GM23338 (cell line): ENCODE measurements around the gene NOSIP. TPM values are rescaled to one million over a fixed set of nuclear protein-coding genes. Genes with fewer than 3 reads are reported as not detected.

Experiments
- polyA plus RNA-seq: library from polyadenylated mRNA; unstranded; fragments of >200 nt; fragmentation: Nextera tagmentation; extraction: Ambion mirVana; gene quantifications from 2 replicates; pipeline ENCODE4 v1.2.1, GENCODE V29; 2016
- small RNA-seq: library from RNA; depleted of rRNA; stranded (forward); fragments of <200 nt; gene quantifications from one replicate; pipeline ENCODE3, GENCODE V24; 2014; ENCODE audit warnings: low replicate concordance
- total RNA-seq: library from RNA; depleted of rRNA; stranded (reverse); fragments of >200 nt; shearing (Covaris generic); gene quantifications from 2 replicates; pipeline ENCODE4 v1.2.3, GENCODE V29; 2014; rRNA removed

NOSIP gene
- total and polyA plus RNA-seq, 2 experiments from 2014 or later: 88.5 to 143 TPM

Small RNAs within 50 kb of the gene (small RNA-seq; reads per million reads assigned to genes)
- not detected for gene RF00019

Other genes with a start within 250 kb of the NOSIP start
- gene CD37, start 245.2 kb downstream of the NOSIP start, total RNA-seq: not detected in 2 replicates
- gene CD37, start 245.2 kb downstream of the NOSIP start, polyA plus RNA-seq: 106 and 114 TPM in 2 replicates
- gene TEAD2, start 218.1 kb downstream of the NOSIP start, total RNA-seq: 74.4 and 82.5 TPM in 2 replicates
- 30.3 and 34.3 TPM in 2 replicates for gene TEAD2, start 218.1 kb downstream of the NOSIP start, polyA plus RNA-seq
- 0.76 TPM in 1 of 2 replicates, not detected in the other for gene DKKL1, start 216.7 kb downstream of the NOSIP start, total RNA-seq
- 2.9 and 3.6 TPM in 2 replicates for gene DKKL1, start 216.7 kb downstream of the NOSIP start, polyA plus RNA-seq
- gene KASH5, start 192.3 kb downstream of the NOSIP start, total RNA-seq: not detected in 2 replicates
- gene KASH5, start 192.3 kb downstream of the NOSIP start, polyA plus RNA-seq: 0.44 TPM in 1 of 2 replicates, not detected in the other
- gene PTH2, start 157.1 kb downstream of the NOSIP start, total RNA-seq: not detected in 2 replicates
- 1.3 and 1.6 TPM in 2 replicates for gene PTH2, start 157.1 kb downstream of the NOSIP start, polyA plus RNA-seq
- not detected in 2 replicates for gene GFY, start 155.2 kb downstream of the NOSIP start, total RNA-seq
- gene GFY, start 155.2 kb downstream of the NOSIP start, polyA plus RNA-seq: 1.2 and 1.7 TPM in 2 replicates
- 0.90 and 1.6 TPM in 2 replicates for gene SLC17A7, start 139.0 kb downstream of the NOSIP start, total RNA-seq
- gene SLC17A7, start 139.0 kb downstream of the NOSIP start, polyA plus RNA-seq: 1.5 TPM in 2 replicates
- gene PIH1D1, start 128.7 kb downstream of the NOSIP start, total RNA-seq: 147 and 164 TPM in 2 replicates
- gene PIH1D1, start 128.7 kb downstream of the NOSIP start, polyA plus RNA-seq: 93.6 and 103 TPM in 2 replicates
- gene ALDH16A1, start 127.3 kb downstream of the NOSIP start, total RNA-seq: 57.3 and 62.3 TPM in 2 replicates
- 16.8 and 20.0 TPM in 2 replicates for gene ALDH16A1, start 127.3 kb downstream of the NOSIP start, polyA plus RNA-seq
- 0.49 TPM in 1 of 2 replicates, not detected in the other for gene FLT3LG, start 106.3 kb downstream of the NOSIP start, total RNA-seq
- 1.8 and 3.3 TPM in 2 replicates for gene FLT3LG, start 106.3 kb downstream of the NOSIP start, polyA plus RNA-seq
- gene RPL13A, start 92.9 kb downstream of the NOSIP start, total RNA-seq: 2,007 and 2,412 TPM in 2 replicates
- gene RPL13A, start 92.9 kb downstream of the NOSIP start, polyA plus RNA-seq: 2,105 and 2,261 TPM in 2 replicates
- 4,006 and 4,643 TPM in 2 replicates for gene RPS11, start 84.1 kb downstream of the NOSIP start, total RNA-seq
- gene RPS11, start 84.1 kb downstream of the NOSIP start, polyA plus RNA-seq: 2,646 and 2,793 TPM in 2 replicates
- gene FCGRT, start 67.9 kb downstream of the NOSIP start, total RNA-seq: 23.5 and 41.7 TPM in 2 replicates
- gene FCGRT, start 67.9 kb downstream of the NOSIP start, polyA plus RNA-seq: 62.3 and 66.8 TPM in 2 replicates
- 44.0 and 54.8 TPM in 2 replicates for gene RCN3, start 52.6 kb downstream of the NOSIP start, total RNA-seq
- gene RCN3, start 52.6 kb downstream of the NOSIP start, polyA plus RNA-seq: 40.2 and 45.8 TPM in 2 replicates
- gene PRRG2, start 760 bp upstream of the NOSIP start, total RNA-seq: 3.8 and 10.5 TPM in 2 replicates
- 2.0 and 2.3 TPM in 2 replicates for gene PRRG2, start 760 bp upstream of the NOSIP start, polyA plus RNA-seq
- gene PRR12, start 10.6 kb upstream of the NOSIP start, total RNA-seq: 32.1 and 41.6 TPM in 2 replicates
- 8.6 and 10.3 TPM in 2 replicates for gene PRR12, start 10.6 kb upstream of the NOSIP start, polyA plus RNA-seq
- 6.1 and 9.3 TPM in 2 replicates for gene RRAS, start 59.6 kb upstream of the NOSIP start, total RNA-seq
- 30.0 and 31.0 TPM in 2 replicates for gene RRAS, start 59.6 kb upstream of the NOSIP start, polyA plus RNA-seq
- gene SCAF1, start 61.7 kb upstream of the NOSIP start, total RNA-seq: 47.0 and 53.7 TPM in 2 replicates
- gene SCAF1, start 61.7 kb upstream of the NOSIP start, polyA plus RNA-seq: 19.7 and 20.2 TPM in 2 replicates
- 89.3 and 164 TPM in 2 replicates for gene IRF3, start 85.3 kb upstream of the NOSIP start, total RNA-seq
- 57.4 and 72.4 TPM in 2 replicates for gene IRF3, start 85.3 kb upstream of the NOSIP start, polyA plus RNA-seq
- gene BCL2L12, start 85.4 kb upstream of the NOSIP start, total RNA-seq: 30.6 and 61.3 TPM in 2 replicates
- gene BCL2L12, start 85.4 kb upstream of the NOSIP start, polyA plus RNA-seq: 102 and 114 TPM in 2 replicates
- gene PRMT1, start 96.7 kb upstream of the NOSIP start, total RNA-seq: 700 and 762 TPM in 2 replicates
- gene PRMT1, start 96.7 kb upstream of the NOSIP start, polyA plus RNA-seq: 587 and 590 TPM in 2 replicates
- 3.1 and 5.7 TPM in 2 replicates for gene ADM5, start 109.0 kb upstream of the NOSIP start, total RNA-seq
- gene ADM5, start 109.0 kb upstream of the NOSIP start, polyA plus RNA-seq: 2.6 and 2.8 TPM in 2 replicates
- gene CPT1C, start 110.6 kb upstream of the NOSIP start, total RNA-seq: 46.8 and 63.4 TPM in 2 replicates
- 77.3 and 79.3 TPM in 2 replicates for gene CPT1C, start 110.6 kb upstream of the NOSIP start, polyA plus RNA-seq
- gene TSKS, start 182.8 kb upstream of the NOSIP start, total RNA-seq: not detected in 2 replicates
- gene TSKS, start 182.8 kb upstream of the NOSIP start, polyA plus RNA-seq: 0.82 and 0.99 TPM in 2 replicates
- gene AP2A1, start 186.4 kb upstream of the NOSIP start, total RNA-seq: 110 and 129 TPM in 2 replicates
- 34.1 and 37.2 TPM in 2 replicates for gene AP2A1, start 186.4 kb upstream of the NOSIP start, polyA plus RNA-seq
- gene FUZ, start 232.7 kb upstream of the NOSIP start, total RNA-seq: 25.7 and 34.8 TPM in 2 replicates
- gene FUZ, start 232.7 kb upstream of the NOSIP start, polyA plus RNA-seq: 24.3 TPM in 2 replicates
- gene MED25, start 237.7 kb upstream of the NOSIP start, total RNA-seq: 47.1 and 58.6 TPM in 2 replicates
- 45.6 and 46.4 TPM in 2 replicates for gene MED25, start 237.7 kb upstream of the NOSIP start, polyA plus RNA-seq